GM12874 (cell line): ENCODE measurements around the gene FAM53B.

Experiments used
- TF ChIP-seq, protein P1 (sequence below): IDR thresholded peaks from 2 replicates; pipeline ENCODE4 v1.5.1; 2011; ENCODE audit warnings: low read depth, mild to moderate bottlenecking, control low read depth, low read length, moderate library complexity; ENCODE audit not compliant: insufficient read depth

FAM53B gene

DNA sequence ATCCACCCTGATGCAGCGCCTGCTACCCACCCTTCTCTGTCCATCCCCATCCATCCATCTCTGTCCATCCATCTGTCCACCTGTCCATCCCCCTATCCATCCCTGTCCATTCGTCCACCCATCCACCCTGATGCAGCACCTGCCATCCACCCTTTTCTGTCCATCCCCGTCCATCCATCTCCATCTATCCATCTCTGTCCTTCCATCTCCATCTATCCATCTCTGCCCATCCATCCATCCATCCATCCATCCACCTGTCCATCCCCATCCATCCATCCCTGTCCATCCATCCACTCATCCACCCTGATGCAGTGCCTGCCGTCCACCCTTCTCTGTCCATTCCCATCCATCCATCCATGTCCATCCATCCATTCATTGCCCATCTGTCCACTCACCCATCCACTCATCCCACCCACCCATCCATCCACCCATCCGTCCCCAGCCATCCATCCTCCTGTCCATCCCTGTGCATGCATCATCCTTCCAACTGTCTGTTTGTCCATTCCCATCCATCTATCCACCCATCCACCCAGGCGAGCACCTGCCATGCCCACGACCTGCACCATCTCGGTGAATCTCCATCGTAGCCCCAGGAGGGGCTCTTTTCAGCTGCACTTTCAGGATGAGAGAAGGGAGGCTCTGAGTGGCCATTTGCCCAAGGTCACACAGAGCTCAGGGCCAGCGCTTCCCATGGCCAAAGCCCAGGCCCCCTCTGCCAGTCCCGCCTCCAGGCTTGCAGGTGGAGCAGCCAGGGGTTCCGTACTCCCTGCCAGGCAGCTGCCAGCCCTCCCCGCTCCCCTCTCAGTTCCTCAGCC lies 145.2 kb downstream of the FAM53B start:
- TF ChIP-seq, protein P1, sequence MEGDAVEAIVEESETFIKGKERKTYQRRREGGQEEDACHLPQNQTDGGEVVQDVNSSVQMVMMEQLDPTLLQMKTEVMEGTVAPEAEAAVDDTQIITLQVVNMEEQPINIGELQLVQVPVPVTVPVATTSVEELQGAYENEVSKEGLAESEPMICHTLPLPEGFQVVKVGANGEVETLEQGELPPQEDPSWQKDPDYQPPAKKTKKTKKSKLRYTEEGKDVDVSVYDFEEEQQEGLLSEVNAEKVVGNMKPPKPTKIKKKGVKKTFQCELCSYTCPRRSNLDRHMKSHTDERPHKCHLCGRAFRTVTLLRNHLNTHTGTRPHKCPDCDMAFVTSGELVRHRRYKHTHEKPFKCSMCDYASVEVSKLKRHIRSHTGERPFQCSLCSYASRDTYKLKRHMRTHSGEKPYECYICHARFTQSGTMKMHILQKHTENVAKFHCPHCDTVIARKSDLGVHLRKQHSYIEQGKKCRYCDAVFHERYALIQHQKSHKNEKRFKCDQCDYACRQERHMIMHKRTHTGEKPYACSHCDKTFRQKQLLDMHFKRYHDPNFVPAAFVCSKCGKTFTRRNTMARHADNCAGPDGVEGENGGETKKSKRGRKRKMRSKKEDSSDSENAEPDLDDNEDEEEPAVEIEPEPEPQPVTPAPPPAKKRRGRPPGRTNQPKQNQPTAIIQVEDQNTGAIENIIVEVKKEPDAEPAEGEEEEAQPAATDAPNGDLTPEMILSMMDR, result no peak

DNA sequence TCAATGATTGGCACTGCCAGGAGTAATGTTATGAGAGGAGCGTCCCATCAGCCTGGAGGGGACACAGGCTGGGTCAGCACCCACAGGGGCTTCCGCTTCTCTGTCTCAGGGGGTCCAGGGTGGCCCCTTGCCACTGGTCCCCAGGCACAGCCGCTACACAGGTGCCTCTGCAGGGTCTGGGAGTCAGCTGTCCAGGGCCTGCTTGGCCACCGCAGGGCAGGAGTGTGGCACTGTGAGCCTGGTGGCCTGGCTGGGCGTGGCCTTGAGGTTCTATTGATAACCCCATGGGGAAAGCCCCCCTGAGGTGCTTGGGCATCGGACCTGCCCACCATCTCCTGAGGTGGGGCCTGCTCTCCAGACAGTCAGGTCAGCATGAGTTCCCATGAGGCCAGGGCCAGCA lies 146.0 kb downstream of the FAM53B start:
- TF ChIP-seq, protein P1, result no peak

DNA sequence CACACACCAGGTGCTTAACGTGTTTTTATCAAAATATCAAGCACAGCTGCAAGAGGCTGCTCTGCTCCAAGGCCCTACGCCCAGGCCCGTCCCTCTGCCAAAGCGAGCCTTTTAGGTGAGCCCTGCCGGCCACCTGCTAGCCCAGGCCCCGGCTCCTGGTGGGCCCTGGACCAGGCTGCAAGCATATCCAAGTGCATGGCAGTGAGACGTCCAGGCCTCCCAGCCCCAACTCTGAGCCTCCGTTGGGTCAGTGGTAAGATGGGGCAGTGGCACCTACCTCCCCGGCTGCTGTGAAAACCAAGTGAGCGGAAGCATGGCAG lies 146.4 kb downstream of the FAM53B start:
- TF ChIP-seq, protein P1, result no peak

GRCh38 chr10:124596962-124597845 lies 147.0 kb downstream of the FAM53B start:
- TF ChIP-seq, protein P1, result no peak

DNA sequence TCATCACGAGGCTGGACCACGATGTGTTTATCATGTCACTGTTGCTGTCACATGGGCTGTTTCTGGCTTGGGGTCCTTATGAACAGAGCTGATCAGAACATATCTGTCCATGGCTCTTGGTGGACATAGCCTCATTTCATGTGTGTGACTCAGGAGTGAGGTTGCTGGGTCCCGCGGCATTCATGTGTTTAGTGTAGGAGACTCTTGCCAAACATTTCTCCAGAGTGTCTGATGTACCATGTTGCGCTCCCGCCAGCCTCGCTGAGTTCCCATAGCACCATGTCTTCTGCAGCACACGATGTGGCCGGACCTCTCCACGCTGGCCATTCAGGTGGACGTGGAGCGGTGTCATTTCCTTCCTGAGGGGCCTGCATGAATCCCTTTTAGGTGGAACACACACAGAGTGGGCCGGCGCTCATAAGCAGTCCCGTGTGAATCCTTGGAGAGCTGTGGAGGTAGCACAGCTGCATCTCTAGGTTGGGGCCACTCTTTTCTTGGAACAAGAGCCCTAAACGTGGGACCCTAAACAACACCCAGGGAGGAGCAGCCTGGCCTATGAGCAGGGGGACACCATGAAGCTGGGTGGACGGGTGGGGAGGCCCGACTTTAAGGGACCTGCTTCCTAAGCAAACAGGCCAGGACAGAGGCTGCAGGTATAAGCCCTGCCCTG lies 147.9 kb downstream of the FAM53B start:
- TF ChIP-seq, protein P1, result no peak

- TF ChIP-seq, protein P1, result no peak
Measured at GRCh38 chr10:124595143-124595883, 148.9 kb downstream of the FAM53B start.
